Cardiac muscle cell (in vitro differentiated cells and primary cell): ENCODE data around the gene PPP2R2C. TPM values are rescaled to one million over a fixed set of nuclear protein-coding genes. Genes with fewer than 3 reads are reported as not detected.

Source experiments
- DNase-seq, 2 donors: peaks; one replicate each; pipeline versions ENCODE4 v3.0.0 to v3.0.0-alpha.2; 2010 to 2017; ENCODE audit warnings: low read depth in 1 of 2, low spot score in 1 of 2
- H3K27ac ChIP-seq: fragments of 200-600 bp; sonication (generic); 2 replicates; pipeline ENCODE4 v1.5.1; 2016
- H3K27me3 ChIP-seq: fragments of 200-600 bp; sonication (generic); 2 replicates; pipeline ENCODE4 v1.6.0; 2016; ENCODE audit warnings: control low read depth
- H3K36me3 ChIP-seq: fragments of 200-600 bp; sonication (generic); 2 replicates; pipeline ENCODE4 v1.5.1; 2016; ENCODE audit warnings: control low read depth
- H3K4me1 ChIP-seq: fragments of 200-600 bp; sonication (generic); 2 replicates; pipeline ENCODE4 v1.8.1; 2017; ENCODE audit warnings: low read depth, mild to moderate bottlenecking, mixed run types
- H3K4me3 ChIP-seq: fragments of 200-600 bp; sonication (generic); 2 replicates; pipeline ENCODE4 v1.5.1; 2016; ENCODE audit warnings: mild to moderate bottlenecking
- H3K9me3 ChIP-seq: fragments of 200-600 bp; sonication (generic); 2 replicates; pipeline ENCODE4 v1.5.1; 2017; ENCODE audit warnings: low read depth, mild to moderate bottlenecking, control low read depth
- polyA plus RNA-seq: library from polyadenylated mRNA; unstranded; fragments of >200 nt; fragmentation: Nextera tagmentation; extraction: Ambion mirVana; gene quantifications from 2 replicates; pipeline ENCODE4 v1.2.1, GENCODE V29; 2016
- total RNA-seq: library from RNA; depleted of rRNA; stranded (reverse); fragments of >200 nt; gene quantifications from 2 replicates; pipeline ENCODE4 v1.2.3, GENCODE V29; 2016
- TF ChIP-seq, protein P1 (sequence below): IDR thresholded peaks from 2 replicates; pipeline ENCODE4 v1.5.1; 2012; ENCODE audit warnings: low read depth, mild to moderate bottlenecking, low read length

The PPP2R2C gene
- total RNA-seq = 0.14 TPM in 1 of 2 replicates, not detected in the other
- polyA plus RNA-seq = not detected in 2 replicates

- Histone ChIP-seq H3K4me1 (no peaks in the 10 kb centered on the region), H3K9me3 (no peaks in the 10 kb centered on the region), H3K4me3 (peak within 1 kb of the TSS; percentile 13), H3K27me3 (peaks cover 78% of the 10 kb centered on the region), H3K27ac (no peak within 1 kb of the TSS), H3K36me3 (no peaks in the 10 kb centered on the region)
- TF ChIP-seq, protein P1, sequence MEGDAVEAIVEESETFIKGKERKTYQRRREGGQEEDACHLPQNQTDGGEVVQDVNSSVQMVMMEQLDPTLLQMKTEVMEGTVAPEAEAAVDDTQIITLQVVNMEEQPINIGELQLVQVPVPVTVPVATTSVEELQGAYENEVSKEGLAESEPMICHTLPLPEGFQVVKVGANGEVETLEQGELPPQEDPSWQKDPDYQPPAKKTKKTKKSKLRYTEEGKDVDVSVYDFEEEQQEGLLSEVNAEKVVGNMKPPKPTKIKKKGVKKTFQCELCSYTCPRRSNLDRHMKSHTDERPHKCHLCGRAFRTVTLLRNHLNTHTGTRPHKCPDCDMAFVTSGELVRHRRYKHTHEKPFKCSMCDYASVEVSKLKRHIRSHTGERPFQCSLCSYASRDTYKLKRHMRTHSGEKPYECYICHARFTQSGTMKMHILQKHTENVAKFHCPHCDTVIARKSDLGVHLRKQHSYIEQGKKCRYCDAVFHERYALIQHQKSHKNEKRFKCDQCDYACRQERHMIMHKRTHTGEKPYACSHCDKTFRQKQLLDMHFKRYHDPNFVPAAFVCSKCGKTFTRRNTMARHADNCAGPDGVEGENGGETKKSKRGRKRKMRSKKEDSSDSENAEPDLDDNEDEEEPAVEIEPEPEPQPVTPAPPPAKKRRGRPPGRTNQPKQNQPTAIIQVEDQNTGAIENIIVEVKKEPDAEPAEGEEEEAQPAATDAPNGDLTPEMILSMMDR = no peak
- peak in 1 of 2 donors; percentile 41 for DNase-seq
Measured at GRCh38 chr4:6472387-6473263, at the start of gene PPP2R2C. TSS of gene PPP2R2C (minus strand) at chr4:6472614. CDS start at chr4:6472229, 385 bp downstream.

- Histone ChIP-seq H3K36me3 (no peaks in the 10 kb centered on the region), H3K4me3 (no peak overlapping the region), H3K27ac (no peak overlapping the region), H3K27me3 (no peaks in the 10 kb centered on the region), H3K4me1 (peaks cover 5% of the 10 kb centered on the region), H3K9me3 (no peaks in the 10 kb centered on the region)
- TF ChIP-seq, protein P1 = no peak
- no peak for DNase-seq
Measured at GRCh38 chr4:6520978-6521377, 48.6 kb upstream of the PPP2R2C start.

- Histone ChIP-seq H3K4me3 (no peak overlapping the region), H3K9me3 (no peaks in the 10 kb centered on the region), H3K4me1 (peaks cover 5% of the 10 kb centered on the region), H3K27ac (no peak overlapping the region), H3K27me3 (no peaks in the 10 kb centered on the region), H3K36me3 (no peaks in the 10 kb centered on the region)
- no peak for DNase-seq
- TF ChIP-seq, protein P1 = no peak
Measured at GRCh38 chr4:6520051-6520636, 47.7 kb upstream of the PPP2R2C start.

DNA sequence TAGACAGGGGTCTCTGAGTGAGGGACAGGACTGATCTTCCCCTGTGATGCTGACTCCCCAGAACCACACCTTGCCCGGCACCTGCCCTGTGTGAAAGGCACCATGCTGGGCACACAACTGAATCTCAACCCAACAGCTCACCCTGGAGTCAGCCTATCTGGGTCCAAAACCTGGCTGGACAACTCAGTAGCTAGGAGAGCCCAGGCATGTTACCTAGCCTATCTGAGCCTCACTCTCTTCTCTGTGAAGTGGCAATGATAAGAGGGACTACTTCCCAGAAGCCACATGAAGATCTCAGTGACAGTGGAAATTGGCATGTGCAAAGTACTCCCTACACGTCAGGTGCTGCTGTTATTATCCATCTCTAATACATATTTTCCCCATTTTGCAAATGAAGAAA, 44.8 kb upstream of the PPP2R2C start:
- no peak overlapping the region for H3K27ac ChIP-seq
- no peak for DNase-seq
- H3K4me1 ChIP-seq = peaks cover 5% of the 10 kb centered on the region
- no peak overlapping the region for H3K4me3 ChIP-seq
- TF ChIP-seq, protein P1 = no peak
- H3K27me3 ChIP-seq = no peaks in the 10 kb centered on the region
- no peaks in the 10 kb centered on the region for H3K36me3 ChIP-seq
- no peaks in the 10 kb centered on the region for H3K9me3 ChIP-seq

- DNase-seq = peak in 1 of 2 donors; percentile 29
- Histone ChIP-seq H3K27ac (no peak overlapping the region), H3K4me1 (peaks cover 5% of the 10 kb centered on the region), H3K27me3 (no peaks in the 10 kb centered on the region), H3K36me3 (no peaks in the 10 kb centered on the region), H3K4me3 (no peak overlapping the region), H3K9me3 (no peaks in the 10 kb centered on the region)
- TF ChIP-seq, protein P1 = no peak
Measured at GRCh38 chr4:6516762-6517161, 44.3 kb upstream of the PPP2R2C start.
